VCaP (cell line): ENCODE results near the gene KIAA0319L.

ENCODE experiments used
- H3K27ac ChIP-seq: fragments of 450-650 bp; 2 replicates; pipeline ENCODE4 v1.5.1; 2017
- TF ChIP-seq, protein P1 (sequence below): fragments of 450-650 bp; conservative IDR thresholded peaks from 2 replicates; pipeline ENCODE4 v1.5.1; 2017; ENCODE audit warnings: mild to moderate bottlenecking, moderate library complexity

Gene KIAA0319L

DNA sequence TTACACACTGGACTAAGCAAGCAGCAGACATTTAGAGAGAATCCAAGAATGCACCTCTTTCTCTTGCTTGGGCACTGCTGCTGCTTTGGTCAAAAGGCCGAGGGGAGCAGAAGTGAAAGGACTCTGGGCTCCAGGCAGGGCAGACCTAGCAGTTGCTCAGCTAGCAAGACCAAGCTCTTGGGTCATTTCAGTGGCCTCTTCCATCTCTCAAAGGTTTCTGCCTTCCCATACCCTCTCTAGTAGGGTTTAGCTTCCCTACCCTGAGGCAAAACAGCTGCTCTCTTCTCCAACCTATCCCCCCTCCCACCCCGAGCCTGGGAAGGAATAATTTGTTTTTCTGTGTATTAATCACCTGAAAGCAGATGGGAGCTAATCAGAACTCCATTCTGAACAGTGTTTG, 41.7 kb upstream of the KIAA0319L start:
- TF ChIP-seq, protein P1, sequence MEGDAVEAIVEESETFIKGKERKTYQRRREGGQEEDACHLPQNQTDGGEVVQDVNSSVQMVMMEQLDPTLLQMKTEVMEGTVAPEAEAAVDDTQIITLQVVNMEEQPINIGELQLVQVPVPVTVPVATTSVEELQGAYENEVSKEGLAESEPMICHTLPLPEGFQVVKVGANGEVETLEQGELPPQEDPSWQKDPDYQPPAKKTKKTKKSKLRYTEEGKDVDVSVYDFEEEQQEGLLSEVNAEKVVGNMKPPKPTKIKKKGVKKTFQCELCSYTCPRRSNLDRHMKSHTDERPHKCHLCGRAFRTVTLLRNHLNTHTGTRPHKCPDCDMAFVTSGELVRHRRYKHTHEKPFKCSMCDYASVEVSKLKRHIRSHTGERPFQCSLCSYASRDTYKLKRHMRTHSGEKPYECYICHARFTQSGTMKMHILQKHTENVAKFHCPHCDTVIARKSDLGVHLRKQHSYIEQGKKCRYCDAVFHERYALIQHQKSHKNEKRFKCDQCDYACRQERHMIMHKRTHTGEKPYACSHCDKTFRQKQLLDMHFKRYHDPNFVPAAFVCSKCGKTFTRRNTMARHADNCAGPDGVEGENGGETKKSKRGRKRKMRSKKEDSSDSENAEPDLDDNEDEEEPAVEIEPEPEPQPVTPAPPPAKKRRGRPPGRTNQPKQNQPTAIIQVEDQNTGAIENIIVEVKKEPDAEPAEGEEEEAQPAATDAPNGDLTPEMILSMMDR, result no peak
- H3K27ac ChIP-seq, result peak overlapping the region; percentile 32; the same call in 1 of the 2 replicates

- H3K27ac ChIP-seq, result no peak overlapping the region
- TF ChIP-seq, protein P1, result no peak
Observed at GRCh38 chr1:35597870-35598269, 40.7 kb upstream of the KIAA0319L start.

- no peak overlapping the region for H3K27ac ChIP-seq
- TF ChIP-seq, protein P1, result no peak
Observed at GRCh38 chr1:35595684-35596083, 38.5 kb upstream of the KIAA0319L start.

DNA sequence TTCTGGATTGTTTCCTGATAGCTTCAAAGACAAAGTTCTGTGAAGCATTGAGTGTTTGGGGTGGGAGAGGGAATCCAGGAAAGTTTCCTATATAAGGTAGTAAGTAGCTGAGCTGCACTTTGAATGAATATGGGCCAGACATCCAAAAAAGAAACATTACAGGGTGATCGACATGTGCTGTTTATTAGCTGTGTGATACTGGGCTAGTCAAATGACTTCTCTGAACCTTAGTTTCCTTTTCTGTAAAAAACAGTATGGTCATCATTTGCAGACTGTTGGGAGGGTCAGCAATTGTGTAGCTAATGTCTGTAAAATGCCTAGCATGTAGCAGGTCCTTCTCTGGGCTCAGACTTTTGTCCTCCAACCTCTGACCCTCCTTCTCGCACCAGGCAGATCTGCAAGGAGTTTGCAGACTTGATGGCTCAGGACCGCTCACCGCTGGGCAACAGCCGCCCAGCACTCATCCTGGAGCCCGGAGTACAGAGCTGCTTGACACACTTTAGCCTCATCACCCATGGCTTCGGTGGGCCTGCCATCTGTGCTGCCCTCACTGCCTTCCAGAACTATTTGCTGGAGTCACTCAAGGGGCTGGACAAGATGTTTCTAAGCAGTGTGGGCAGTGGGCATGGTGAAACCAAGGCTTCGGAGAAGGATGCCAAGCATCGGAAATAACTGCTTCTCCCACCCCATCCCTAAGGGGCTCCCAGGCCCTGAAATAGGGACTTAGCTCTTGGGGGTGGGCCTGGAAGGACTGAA, 37.0 kb upstream of the KIAA0319L start:
- no peak overlapping the region for H3K27ac ChIP-seq
- TF ChIP-seq, protein P1, result no peak

DNA sequence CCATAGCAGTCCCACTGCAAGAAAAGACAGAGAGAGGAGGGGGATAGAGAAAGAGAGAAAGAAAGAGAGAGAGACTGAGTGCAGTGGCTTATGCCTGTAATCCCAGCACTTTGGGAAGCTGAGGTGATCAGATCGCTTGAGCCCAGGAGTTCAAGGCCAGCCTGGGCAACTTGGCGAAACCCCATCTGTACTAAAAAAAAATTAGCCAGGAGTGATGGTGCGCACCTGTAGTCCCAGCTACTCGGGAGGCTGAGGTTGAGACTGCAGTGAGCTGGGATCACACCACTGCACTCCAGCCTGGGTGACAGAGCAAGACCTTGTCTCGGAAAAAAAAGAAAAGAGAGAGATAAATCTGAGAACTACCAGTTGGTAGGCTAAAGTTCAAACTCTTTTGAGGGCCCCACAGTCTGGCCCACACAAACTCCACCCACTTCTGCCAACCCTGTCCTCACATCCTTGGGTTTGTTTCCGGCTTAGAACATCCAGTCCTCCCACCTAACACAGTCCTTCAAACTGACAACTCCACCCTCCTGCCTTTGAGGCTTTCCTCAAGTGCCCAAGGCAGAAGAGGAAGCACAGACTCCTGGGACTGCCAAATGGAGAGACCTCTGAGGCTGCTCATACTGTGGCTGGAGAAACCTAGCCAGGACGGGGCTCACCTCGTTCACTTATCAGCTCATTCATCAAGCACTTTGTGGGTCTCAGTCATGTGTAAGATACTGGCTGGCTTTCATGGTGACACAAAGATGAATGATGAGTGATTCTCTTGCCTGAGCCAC, 36.0 kb upstream of the KIAA0319L start:
- no peak overlapping the region for H3K27ac ChIP-seq
- TF ChIP-seq, protein P1, result no peak

DNA sequence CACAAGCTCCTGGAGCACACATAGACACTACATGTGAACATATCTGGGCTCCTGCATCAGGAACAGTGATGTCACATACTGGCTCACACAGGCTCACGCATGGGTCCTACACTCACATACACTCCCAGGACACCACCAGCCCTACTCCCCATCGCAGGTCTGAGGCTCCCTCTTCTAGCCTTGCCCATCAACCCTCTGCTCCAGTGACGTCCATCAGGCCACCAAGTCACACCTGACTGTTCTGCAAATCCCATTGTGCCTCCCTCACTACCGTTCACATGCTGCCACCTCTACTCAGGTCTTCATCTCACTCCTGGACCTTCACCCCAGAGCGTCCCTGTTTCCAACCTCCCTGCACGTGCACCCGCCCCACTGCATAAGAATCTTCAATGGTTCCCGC, 34.0 kb upstream of the KIAA0319L start:
- no peak overlapping the region for H3K27ac ChIP-seq
- TF ChIP-seq, protein P1, result no peak

DNA sequence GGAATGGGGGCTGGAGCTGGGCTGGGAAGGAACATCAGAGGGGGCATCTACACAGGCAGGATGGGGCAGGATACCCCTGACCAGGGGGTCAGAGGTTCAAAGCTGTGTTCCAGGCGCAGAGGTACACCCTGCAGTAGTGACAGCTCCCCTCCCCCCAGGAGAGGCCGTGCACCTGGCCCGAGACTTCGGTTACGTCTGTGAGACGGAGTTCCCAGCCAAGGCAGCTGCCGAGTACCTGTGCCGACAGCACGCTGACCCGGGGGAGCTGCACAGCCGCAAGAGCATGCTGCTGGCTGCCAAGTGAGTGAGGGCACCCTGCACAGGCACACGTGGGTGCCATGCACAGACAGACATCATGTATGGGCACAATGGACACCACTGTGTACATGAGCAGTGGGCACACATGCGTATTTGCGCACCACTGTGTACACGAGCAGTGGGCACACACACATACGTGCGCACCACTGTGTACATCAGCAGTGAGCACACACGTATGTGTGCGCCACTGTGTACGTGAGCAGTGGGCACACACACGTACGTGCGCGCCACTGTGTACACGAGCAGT, 33.4 kb upstream of the KIAA0319L start:
- no peak overlapping the region for H3K27ac ChIP-seq
- TF ChIP-seq, protein P1, result no peak
